Sigmoid colon (tissue), 7 donors: ENCODE measurements around the gene ARHGAP6. TPM values are rescaled to one million over a fixed set of nuclear protein-coding genes. Genes with fewer than 3 reads are reported as not detected.

Source experiments
- DNase-seq: peaks from one replicate; pipeline ENCODE4 v3.0.0-alpha.2; 2019
- H3K27ac ChIP-seq, 4 donors: fragments of 200-600 bp; sonication (generic); one replicate each; pipeline ENCODE4 v1.5.1; 2016 to 2019; ENCODE audit warnings: mild to moderate bottlenecking in 1 of 4
- H3K27me3 ChIP-seq, 3 donors: fragments of 200-600 bp; sonication (generic); one replicate each; pipeline ENCODE4 v1.5.1; 2019; ENCODE audit warnings: mild to moderate bottlenecking in 1 of 3
- H3K36me3 ChIP-seq, 4 donors: fragments of 200-600 bp; sonication (generic); one replicate each; pipeline ENCODE4 v1.5.1; 2016 to 2019
- H3K4me1 ChIP-seq, 4 donors: fragments of 200-600 bp; sonication (generic); one replicate each; pipeline ENCODE4 v1.5.1; 2017 to 2019
- H3K4me3 ChIP-seq, 4 donors: fragments of 200-600 bp; sonication (generic); one replicate each; pipeline ENCODE4 v1.5.1; 2017 to 2019; ENCODE audit warnings: mild to moderate bottlenecking in 2 of 4, moderate library complexity in 1 of 4
- H3K9me3 ChIP-seq, 4 donors: fragments of 200-600 bp in 3 of 4; sonication (generic) in 3 of 4; one replicate each; pipeline versions ENCODE4 v1.5.1 to v1.6.1; 2013 to 2019
- EP300 ChIP-seq, 4 donors: sonication (generic); formaldehyde crosslinking; IDR thresholded peaks; one replicate each; pipeline ENCODE4 v1.6.1; 2017; ENCODE audit warnings: antibody characterized with exemption in 4 of 4
- POLR2A ChIP-seq, 2 donors: fragments of 450-650 bp; IDR thresholded peaks; one replicate each; pipeline ENCODE4 v1.6.1; 2016; ENCODE audit warnings: antibody characterized with exemption in 2 of 2, mild to moderate bottlenecking in 2 of 2, moderate library complexity in 2 of 2
- POLR2AphosphoS5 ChIP-seq, 4 donors: sonication (generic); formaldehyde crosslinking; IDR thresholded peaks; one replicate each; pipeline ENCODE4 v1.6.1; 2017; ENCODE audit warnings: antibody characterized with exemption in 4 of 4
- WGBS, 2 donors: extraction: QIAGEN DNeasy Blood & Tissue Kit; methylation state at CpG; one replicate each; pipeline ENCODE4 v1.1.7; 2013; 5-methylcytosine and 5-hydroxymethylcytosine counted together
- intact Hi-C: fragments of 100-400 bp; cut with DNase I; formaldehyde crosslinking; loops from one replicate; pipeline ENCODE4 v1.15.1; 2023
- polyA plus RNA-seq, 3 donors: library from polyadenylated mRNA; stranded (reverse); fragments of 200-250 nt; gene quantifications; one replicate each; pipeline ENCODE4 v1.2.3, GENCODE V29; 2013
- total RNA-seq, 4 donors: library from RNA; depleted of rRNA; stranded (reverse); fragments of >200 nt; gene quantifications; one replicate each; pipeline ENCODE4 v1.1.0, GENCODE V29; 2016
- TF ChIP-seq, protein P1 (sequence below), 4 experiments: fragments of 450-650 bp in 3 of 4; fragments of 200-600 bp in 1 of 4; IDR thresholded peaks; one replicate each; pipeline ENCODE4 v1.5.1; 2016 to 2019; ENCODE audit warnings: antibody characterized with exemption in 4 of 4, mild to moderate bottlenecking in 3 of 4, moderate library complexity in 2 of 4
- donor health status: healthy with polysubstance abuse.
- donor health status: Bipolar disorder and iron deficiency.
- donor health status: healthy.

ARHGAP6 gene
- total and polyA plus RNA-seq, 7 donors: 1.4 to 47.6 (median 36.2) TPM

GRCh38 chrX:11540532-11541377, 125.0 kb downstream of the ARHGAP6 start:
- TF ChIP-seq, protein P1, sequence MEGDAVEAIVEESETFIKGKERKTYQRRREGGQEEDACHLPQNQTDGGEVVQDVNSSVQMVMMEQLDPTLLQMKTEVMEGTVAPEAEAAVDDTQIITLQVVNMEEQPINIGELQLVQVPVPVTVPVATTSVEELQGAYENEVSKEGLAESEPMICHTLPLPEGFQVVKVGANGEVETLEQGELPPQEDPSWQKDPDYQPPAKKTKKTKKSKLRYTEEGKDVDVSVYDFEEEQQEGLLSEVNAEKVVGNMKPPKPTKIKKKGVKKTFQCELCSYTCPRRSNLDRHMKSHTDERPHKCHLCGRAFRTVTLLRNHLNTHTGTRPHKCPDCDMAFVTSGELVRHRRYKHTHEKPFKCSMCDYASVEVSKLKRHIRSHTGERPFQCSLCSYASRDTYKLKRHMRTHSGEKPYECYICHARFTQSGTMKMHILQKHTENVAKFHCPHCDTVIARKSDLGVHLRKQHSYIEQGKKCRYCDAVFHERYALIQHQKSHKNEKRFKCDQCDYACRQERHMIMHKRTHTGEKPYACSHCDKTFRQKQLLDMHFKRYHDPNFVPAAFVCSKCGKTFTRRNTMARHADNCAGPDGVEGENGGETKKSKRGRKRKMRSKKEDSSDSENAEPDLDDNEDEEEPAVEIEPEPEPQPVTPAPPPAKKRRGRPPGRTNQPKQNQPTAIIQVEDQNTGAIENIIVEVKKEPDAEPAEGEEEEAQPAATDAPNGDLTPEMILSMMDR (IDR thresholded peaks at IDR 0.05): no peak
- TF ChIP-seq POLR2AphosphoS5 (IDR thresholded peaks at IDR 0.05) (peak in 2 of 4 donors; percentile 55 to 56), EP300 (IDR thresholded peaks at IDR 0.05) (peak in 3 of 4 donors; percentile 28 to 89 (median 73))
- H3K9me3 ChIP-seq: no peaks in the 10 kb centered on the region
- intact Hi-C loops: no loop called here
- no peak overlapping the region for H3K4me3 ChIP-seq
- peaks cover 0 to 9% (median 7%) of the 10 kb centered on the region in 4 donors for H3K4me1 ChIP-seq
- no peaks in the 10 kb centered on the region for H3K36me3 ChIP-seq
- no peak for DNase-seq
- 72 to 82% methylated on average over 4 of the region's 4 CpGs for WGBS, 2 donors
- H3K27me3 ChIP-seq: no peaks in the 10 kb centered on the region
- peak overlapping the region in 3 of 4 donors; percentile 34 to 63 (median 46) for H3K27ac ChIP-seq

DNA sequence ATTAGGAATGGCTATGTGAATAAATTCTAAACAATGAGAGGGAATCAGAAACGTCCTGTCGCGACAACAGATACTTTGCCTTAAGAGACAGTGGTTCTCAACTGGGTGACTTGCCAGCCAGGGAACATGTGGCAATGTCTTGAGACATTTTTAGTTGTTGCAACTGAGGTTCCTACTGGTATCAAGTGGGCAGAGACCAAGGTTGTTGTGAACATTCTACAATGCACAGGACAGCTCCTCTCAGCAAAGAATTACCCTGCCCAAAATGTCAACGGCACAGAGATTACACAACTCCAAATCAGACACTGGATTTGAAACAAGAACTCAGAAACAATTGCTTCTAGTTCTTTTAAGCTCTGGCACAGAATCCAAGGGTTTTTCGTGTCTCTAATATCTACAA, 128.6 kb downstream of the ARHGAP6 start:
- Histone ChIP-seq H3K27ac (peak overlapping the region in 3 of 4 donors; percentile 11 to 63 (median 21)), H3K4me1 (peaks cover 0 to 17% (median 7%) of the 10 kb centered on the region in 4 donors), H3K36me3 (no peaks in the 10 kb centered on the region), H3K9me3 (no peaks in the 10 kb centered on the region), H3K27me3 (no peaks in the 10 kb centered on the region), H3K4me3 (no peak overlapping the region)
- intact Hi-C loops: no loop called here
- TF ChIP-seq, protein P1 (IDR thresholded peaks at IDR 0.05): no peak
- TF ChIP-seq POLR2AphosphoS5 (IDR thresholded peaks at IDR 0.05) (no peak), POLR2A (IDR thresholded peaks at IDR 0.05) (no peak), EP300 (IDR thresholded peaks at IDR 0.05) (no peak)
- WGBS, 2 donors: 64 to 65% methylated on average over 5 of the region's 5 CpGs
- DNase-seq: no peak

DNA sequence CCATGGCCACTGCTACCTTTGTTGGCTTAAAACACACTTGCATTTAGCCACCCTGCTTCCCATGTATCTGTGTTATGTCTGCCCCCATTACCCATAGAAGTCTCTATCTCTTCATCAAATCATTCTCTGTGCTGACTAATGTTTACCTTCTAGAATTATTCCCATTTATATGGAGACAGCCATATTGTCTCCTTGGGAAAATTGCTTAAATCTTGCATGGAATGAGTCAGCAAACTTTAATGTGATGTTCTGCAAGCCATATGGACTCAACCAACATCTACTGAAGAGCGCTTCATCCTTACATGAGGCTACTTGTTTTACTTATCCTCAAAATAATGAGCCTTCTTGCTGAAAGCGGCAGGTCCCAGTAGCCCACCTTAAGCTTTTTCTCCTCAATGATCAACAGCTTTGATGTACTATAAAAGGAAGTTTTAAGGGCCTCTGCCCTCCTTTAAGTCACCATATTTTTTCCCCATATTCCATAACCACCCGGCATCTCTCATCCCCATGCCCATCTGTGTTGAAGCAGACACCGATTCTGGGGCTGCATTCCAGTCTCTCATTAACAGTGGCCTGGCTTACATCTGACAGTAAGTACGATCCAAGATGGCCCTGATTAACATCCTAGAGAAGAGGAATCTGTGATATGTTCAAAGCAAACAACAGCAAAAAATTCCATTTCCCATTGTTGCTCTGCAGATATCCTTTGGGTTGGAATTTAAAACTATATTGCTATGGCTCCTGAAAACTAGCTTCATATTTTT, 130.4 kb downstream of the ARHGAP6 start:
- no peak overlapping the region for H3K4me3 ChIP-seq
- peaks cover 0 to 28% (median 3%) of the 10 kb centered on the region in 4 donors for H3K4me1 ChIP-seq
- H3K27me3 ChIP-seq: no peaks in the 10 kb centered on the region
- no peaks in the 10 kb centered on the region for H3K9me3 ChIP-seq
- H3K27ac ChIP-seq: peak overlapping the region in 3 of 4 donors; percentile 22 to 57 (median 34)
- WGBS, 2 donors: 82 to 85% methylated on average over 5 of the region's 5 CpGs
- intact Hi-C loops: no loop called here
- H3K36me3 ChIP-seq: no peaks in the 10 kb centered on the region
- no peak for DNase-seq
- TF ChIP-seq POLR2A (IDR thresholded peaks at IDR 0.05): no peak
- no peak for TF ChIP-seq EP300 (IDR thresholded peaks at IDR 0.05)
- TF ChIP-seq, protein P1 (IDR thresholded peaks at IDR 0.05): no peak
- TF ChIP-seq POLR2AphosphoS5 (IDR thresholded peaks at IDR 0.05): no peak

- Histone ChIP-seq H3K4me3 (no peak overlapping the region), H3K27ac (peak overlapping the region in 2 of 4 donors; percentile 25 to 50), H3K9me3 (no peaks in the 10 kb centered on the region), H3K4me1 (peaks cover 0 to 39% (median 4%) of the 10 kb centered on the region in 4 donors), H3K27me3 (no peaks in the 10 kb centered on the region), H3K36me3 (no peaks in the 10 kb centered on the region)
- TF ChIP-seq, protein P1 (IDR thresholded peaks at IDR 0.05): peak; percentile 68 to 94 (median 82)
- no peak for TF ChIP-seq EP300 (IDR thresholded peaks at IDR 0.05)
- WGBS, 2 donors: 0% methylated on average over 2 of the region's 2 CpGs
- intact Hi-C loops: loop anchor here (1.0 to 5.0 kb wide), 5 partner anchors 134 to 238 kb away; partner anchors contain the start of genes ARHGAP6 and MSL3
- no peak for DNase-seq
Measured at GRCh38 chrX:11533199-11533651, 132.5 kb downstream of the ARHGAP6 start.
